ENCODE measurements around the gene KCNQ2.
"Not testable (repeated sequence)": the region's sequence is repeated elsewhere in the genome, so short reads cannot be mapped to it uniquely, and the experiment has no call there.

Gene KCNQ2

DNA sequence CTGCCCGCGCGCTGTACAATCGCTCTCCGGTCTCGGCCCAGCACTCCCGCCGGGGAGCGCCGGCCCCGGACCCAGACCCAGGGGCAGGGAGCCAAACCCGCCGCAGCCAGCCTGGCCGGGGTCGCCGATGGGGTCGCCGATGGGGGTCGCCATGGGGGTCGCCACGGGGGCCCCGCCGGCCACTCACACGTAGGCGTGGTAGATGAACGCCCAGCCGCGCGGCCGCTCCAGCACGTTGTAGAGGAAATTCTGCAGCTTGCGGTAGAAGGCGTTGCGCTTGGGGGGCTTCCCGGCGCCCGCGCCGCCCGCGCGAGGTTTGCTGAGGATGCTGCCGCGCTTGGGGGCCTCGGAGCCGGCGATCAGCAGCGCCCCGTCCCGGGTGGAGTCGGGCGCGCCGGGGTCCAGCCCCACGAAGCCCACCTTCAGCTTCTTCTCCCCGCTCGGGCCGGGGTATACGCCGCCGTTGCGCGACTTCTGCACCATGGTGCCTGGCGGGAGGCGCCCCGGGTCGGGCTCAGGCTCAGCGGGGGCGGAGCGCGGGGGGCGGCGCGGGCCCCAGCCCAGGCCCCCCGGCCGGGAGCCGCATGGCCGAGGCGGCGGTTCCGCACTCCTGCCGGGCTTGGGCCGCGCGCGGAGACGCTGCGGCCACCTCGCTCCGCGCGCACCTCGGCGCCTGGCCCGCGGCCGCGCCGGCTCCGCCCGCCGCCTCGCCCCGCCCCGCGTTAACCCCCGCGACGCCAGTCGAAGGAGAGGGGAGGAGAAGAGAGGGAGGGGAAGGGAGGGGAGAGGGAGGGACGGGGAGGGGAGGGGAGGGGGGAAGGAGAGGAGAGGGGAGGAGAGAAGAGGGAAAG is at the start of gene KCNQ2:
Gene KCNQ2 (minus strand): TSS at position 675 of the 851 bp plus-strand sequence. CDS start 192 bp downstream, at position 483.
- DNase-seq, result no peak

DNA sequence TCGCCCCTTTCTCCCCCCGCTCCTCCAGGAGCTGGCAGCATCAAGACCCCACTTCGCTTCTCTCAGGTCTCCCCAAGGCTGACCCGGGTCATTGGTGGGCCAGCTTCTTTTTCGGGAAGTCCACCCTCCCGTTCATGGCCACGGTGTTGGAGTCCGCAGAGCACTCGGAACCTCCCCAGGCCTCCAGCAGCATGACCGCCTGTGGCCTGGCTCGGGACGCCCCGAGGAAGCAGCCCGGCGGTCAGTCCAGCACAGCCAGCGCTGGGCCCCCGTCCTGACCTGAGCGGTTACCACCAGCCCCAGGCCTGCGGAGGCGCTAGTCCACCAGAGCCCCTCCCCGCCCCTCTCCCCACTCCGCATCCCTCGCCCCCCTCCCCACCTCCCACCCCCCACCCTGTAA is 49.1 kb upstream of the KCNQ2 start:
- no peak for DNase-seq

DNA sequence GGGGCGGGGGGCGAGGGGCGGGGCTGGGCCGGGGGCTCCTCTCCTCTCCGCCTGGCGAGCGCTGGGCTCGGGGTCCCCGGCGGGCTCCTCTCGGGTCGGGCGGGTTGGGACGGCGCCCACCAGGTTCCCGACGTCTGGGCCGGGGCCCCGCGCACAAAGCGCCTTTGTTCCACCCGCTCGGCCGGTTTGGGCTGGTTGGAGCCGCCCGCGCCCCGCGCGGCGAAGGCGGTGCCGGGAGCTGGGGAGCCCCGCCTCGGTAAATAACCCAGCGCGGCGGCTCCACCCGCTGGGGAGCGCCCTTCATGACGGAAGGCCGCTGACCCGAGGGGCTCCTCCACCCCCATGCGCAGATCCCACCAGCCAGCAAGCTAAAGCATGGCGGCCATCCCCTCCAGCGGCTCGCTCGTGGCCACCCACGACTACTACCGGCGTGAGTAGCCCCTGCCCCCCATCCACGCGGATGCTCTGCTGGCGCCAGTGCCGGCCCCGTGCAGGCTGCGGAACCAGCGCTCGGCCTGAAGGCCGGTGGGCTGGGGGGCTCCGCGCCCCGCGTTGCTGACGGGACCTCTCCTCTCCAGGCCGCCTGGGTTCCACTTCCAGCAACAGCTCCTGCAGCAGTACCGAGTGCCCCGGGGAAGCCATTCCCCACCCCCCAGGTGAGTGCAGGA is 48.6 kb upstream of the KCNQ2 start:
- DNase-seq, result peak; percentile 27

DNA sequence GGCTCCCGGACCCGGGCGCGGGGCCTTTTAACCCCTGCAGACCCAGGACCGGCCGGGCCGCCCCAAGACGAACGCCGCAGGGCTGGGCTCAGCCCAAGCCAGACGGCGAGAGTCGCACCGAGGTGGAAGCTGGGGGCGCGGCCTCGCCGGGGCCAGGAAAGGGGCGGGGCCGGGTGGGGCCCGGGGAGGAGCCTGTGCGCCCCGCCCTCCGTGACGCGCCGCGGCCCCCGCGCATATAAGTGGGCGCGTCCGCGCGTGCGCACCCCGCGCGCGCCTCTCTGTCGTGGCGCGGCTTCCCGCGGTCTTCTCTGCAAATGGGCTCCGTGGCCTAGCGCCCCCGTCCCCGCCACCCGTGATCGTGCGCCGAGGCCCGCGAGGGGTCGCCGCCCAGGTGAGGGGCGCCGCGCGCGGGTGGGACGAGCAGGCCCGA is 48.1 kb upstream of the KCNQ2 start, which contains the start of gene PPDPF:
Gene PPDPF (plus strand): TSS at position 262 of the 430 bp plus-strand sequence. CDS start 544 bp downstream, outside the sequence.
- peak; percentile 74 for DNase-seq

DNA sequence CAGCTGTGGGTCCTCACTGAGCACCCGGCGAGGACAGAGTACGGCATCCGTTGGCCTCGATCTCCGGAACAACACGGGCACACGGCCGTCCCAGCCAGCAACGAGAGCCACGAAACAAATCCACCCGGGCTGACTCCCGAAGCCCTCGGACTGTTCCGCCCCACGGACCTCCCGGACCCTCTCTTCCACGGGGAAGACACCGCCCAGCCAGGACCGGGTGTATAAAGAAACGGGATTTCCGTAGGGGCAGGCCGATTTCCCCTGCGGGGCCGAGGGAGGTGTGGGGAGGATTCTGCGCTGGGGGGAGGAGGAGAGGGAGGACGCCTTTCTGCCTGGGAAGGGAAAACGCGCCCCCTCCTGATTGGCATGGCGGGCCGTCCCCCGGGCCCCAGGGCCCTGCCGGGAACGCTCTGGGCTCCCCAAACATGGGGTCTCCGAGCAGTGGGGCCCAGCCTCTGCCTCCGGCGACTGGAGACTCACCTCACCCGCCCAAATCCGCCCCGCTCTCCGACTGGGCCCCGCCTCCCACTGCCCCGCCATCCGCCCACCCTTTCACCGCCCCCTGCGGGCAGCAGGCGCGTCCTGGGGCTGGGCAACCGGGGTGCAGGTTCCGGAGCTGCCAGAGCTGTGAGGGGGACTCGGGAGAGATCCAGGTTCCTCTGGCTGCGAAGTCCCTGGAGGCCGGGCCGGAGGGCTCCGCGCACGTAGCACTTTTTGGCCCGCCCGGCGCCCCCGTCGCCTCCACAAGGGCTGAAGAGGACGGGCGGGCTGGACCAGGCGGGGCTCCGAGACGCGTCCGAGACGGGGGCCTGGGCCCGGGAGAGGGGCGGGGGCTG is 47.4 kb upstream of the KCNQ2 start:
- DNase-seq, result peak; percentile 84

GRCh38 chr20:63518946-63519667 is 46.7 kb upstream of the KCNQ2 start:
- no peak for DNase-seq

- DNase-seq, result no peak
These were observed 46.0 kb upstream of the KCNQ2 start for GRCh38 chr20:63518351-63518861.

DNA sequence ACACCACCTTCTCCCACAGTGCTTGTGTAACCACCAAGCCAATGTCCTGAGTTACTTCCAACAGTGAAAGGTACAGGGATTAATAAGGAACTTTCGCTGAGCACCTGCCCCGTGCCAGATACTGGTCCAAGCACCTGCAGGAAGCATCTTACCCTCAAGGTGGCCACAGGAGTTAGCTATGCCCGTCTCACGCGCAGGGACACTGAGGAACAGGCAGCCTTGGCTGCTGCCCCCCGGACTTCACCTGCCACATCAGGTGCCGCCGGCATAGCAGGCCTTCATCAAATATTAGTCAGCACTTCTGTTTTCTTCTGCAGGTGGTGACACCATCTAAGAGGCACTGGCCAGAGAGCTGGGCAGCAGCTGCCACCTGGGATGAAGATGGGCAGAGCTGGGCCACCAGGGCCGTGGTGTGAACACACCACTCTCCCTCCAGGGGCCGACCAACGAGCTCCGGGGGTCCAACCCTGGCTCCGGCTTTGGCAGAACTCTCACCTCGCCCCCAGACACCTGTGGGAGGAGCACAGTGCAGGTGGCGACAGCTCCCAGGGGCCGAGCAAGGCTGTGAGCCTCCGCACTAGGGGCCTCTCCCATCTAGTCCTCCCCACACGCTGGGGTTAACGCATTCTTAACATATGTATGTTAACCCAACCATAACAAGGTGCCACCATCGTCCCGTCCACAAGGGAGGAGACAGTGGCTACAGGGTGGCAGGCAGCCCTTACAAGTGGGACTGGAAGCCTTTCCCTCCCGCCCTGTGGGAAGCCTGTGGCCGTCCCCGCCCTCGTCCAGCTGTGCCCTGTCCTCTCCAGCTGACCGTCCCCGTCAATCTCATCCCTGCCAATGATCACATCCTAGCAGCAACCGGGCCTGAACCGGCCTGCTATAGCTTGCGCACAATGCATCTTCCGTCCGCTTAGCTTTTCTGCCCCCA is 45.2 kb upstream of the KCNQ2 start:
- no peak for DNase-seq

DNA sequence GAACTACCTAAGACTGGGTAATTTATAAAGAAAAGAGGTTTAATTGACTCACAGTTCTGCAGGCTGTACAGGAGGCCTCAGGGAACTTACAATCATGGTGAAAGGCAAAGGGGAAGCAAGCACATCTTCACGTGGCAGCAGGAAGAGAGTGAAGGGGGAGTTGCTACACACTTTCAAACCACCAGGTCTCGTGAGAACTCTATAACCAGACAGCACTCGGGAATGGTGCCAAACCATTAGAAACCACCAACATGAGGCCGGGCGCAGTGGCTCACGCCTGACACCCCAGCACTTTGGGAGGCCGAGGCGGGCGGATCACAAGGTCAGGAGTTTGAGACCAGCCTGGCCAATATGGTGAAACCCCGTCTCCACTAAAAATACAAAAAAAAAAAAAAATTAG is 42.1 kb upstream of the KCNQ2 start:
- not testable (repeated sequence) for DNase-seq

GRCh38 chr20:63513207-63513606 is 40.8 kb upstream of the KCNQ2 start:
- no peak for DNase-seq

- no peak for DNase-seq
These were observed 36.7 kb upstream of the KCNQ2 start for GRCh38 chr20:63509088-63509564.

GRCh38 chr20:63508072-63508768 is 35.8 kb upstream of the KCNQ2 start:
- no peak for DNase-seq

DNA sequence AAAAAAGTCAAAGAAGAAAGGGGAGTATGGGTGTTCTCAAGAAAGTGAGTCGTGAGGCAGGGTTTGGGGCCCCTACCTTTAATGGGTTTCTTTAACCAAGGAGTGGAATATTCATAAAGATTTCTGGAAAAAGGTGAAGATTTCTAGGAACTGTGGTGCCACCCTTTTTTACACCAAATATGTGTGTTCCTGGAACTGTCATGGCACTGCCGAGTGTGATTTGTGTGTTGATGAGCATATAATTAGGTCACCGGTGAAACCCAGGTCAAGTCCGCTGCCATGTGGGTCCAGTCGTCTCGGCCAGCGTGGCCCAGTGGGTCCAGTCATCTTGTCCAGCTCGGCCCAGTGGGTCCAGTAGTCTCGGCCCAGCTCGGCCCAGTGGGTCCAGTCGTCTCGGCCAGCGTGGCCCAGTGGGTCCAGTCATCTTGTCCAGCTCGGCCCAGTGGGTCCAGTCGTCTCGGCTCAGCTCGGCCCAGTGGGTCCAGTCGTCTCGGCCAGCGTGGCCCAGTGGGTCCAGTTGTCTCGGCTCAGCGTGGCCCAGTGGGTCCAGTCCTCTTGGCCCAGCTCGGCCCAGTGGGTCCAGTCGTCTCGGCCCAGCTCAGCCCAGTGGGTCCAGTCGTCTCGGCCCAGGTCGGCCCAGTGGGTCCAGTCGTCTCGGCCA is 34.8 kb upstream of the KCNQ2 start:
- DNase-seq, result no peak

DNA sequence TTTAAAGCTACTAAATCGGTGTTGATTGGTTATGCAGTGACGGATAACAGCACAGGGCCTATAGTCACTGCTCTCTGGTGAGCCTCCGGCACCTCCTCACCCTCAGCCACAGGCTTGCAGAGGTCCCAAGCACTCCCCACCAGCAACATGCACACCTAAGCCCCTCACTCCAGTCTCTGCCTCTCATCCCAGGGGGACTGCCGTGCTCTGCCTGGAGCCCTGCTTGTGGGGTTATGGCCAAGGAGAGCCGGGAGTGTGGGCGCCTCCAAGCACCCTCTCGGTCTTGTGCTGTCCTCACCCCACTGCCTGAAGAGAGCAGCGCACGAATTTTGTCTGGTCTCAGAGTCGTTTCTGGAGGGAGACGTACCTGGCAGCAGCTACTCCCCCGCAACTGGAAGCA is 33.3 kb upstream of the KCNQ2 start:
- DNase-seq, result no peak

DNA sequence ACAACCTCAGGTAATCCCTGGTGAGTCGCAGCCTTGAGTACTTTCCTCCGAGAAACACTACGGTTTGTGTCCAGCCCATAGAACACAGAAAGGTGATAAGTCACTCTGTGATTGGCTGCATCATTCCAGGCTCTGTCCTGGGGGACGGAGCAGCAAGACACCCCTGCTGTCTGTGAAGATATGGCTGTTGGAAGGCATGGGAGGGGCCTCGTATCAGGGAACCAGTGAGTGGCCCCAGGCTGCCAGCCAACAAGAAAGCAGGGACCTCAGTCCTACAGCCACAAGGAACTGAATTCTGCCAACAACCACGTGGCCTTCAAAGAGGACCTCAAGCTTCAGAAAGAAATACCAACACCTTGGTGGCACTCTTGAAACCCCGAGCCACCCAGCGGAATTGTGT is 32.8 kb upstream of the KCNQ2 start:
- no peak for DNase-seq

DNA sequence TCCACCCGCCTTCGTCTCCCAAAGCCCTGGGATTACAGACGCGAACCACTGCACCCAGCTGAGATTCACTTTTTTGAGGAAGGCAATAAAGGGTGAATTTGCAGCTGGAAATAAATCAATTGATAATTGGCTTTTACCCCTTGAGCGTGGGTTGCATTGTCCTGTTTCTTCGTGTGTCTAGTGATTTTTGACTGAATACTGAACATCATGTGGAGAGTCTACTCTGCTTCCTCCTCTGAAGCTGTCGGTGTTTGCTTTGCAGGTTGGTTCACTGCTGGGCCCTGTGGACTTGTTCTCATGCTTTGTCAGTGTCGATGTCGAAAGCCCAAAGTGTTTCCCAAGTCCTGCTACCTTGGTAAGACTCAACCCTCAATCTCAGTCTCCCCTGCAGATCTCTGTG is 32.2 kb upstream of the KCNQ2 start:
- no peak for DNase-seq

- DNase-seq, result no peak
These were observed 31.1 kb upstream of the KCNQ2 start for GRCh38 chr20:63503524-63503923.

DNA sequence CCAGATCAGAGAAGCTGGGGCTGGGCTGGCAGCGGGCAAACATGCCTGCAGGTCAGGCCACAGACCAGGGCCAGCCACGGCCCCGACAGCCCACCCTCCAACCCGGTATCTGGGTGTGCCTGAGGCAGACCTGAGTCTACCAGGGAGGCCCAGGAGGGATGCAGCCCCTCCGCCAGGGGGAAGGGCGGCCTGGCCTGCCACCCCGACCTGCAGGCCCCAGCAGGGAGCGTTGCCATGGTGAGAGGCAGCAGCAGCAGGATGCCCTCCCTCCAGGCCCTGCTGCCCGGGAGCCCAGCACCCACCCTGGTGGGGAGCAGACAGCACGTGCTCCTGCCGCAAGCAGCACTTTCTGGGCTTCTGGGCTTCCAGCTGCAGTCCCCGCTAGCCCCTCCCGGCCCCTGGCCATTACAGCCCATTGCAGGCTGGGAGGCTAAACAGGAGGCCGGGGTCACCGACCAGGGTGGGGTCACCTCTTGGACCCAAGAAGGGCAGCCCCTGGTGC is 30.3 kb upstream of the KCNQ2 start:
- peak; percentile 42 for DNase-seq
